Neural progenitor cell (in vitro differentiated cells): Measurements from ENCODE around the gene RB1.

Experiments
- CTCF ChIP-seq: fragments of 200-600 bp; sonication (generic); IDR thresholded peaks from 2 replicates; pipeline ENCODE4 v1.5.1; 2017; ENCODE audit warnings: antibody characterized with exemption, mild to moderate bottlenecking
- EZH2 ChIP-seq: fragments of 200-600 bp; sonication (generic); IDR thresholded peaks from 2 replicates; pipeline ENCODE4 v1.6.1; 2017; ENCODE audit warnings: antibody characterized with exemption, mild to moderate bottlenecking, moderate library complexity
- EZH2phosphoT487 ChIP-seq: fragments of 200-600 bp; sonication (generic); IDR thresholded peaks from 2 replicates; pipeline ENCODE4 v1.6.1; 2017; ENCODE audit warnings: antibody characterized with exemption

- TF ChIP-seq CTCF (no peak), EZH2 (no peak), EZH2phosphoT487 (no peak)
Observed at GRCh38 chr13:48403151-48403631, 99.6 kb downstream of the RB1 start.
